Liver (tissue), 3 donors: Measurements from ENCODE around the gene CNIH3.

Experiments used
- EGR1 ChIP-seq, 2 donors: IDR thresholded peaks; 2 replicates each; pipeline ENCODE4 v1.6.1; 2016 to 2018; ENCODE audit warnings: antibody characterized with exemption in 2 of 2, low read depth in 2 of 2
- GABPA ChIP-seq, 2 donors: IDR thresholded peaks in 1 of 2; conservative IDR thresholded peaks in 1 of 2; 2 replicates each; pipeline ENCODE4 v1.6.1; 2016; ENCODE audit warnings: antibody characterized with exemption in 2 of 2, mild to moderate bottlenecking in 1 of 2, moderate library complexity in 1 of 2
- JUND ChIP-seq, 2 donors: IDR thresholded peaks; 2 replicates each; pipeline ENCODE4 v1.6.1; 2016; ENCODE audit warnings: antibody characterized with exemption in 2 of 2
- RAD21 ChIP-seq, 2 donors: IDR thresholded peaks; 2 replicates each; pipeline ENCODE4 v1.6.1; 2016; ENCODE audit warnings: antibody characterized with exemption in 2 of 2, mild to moderate bottlenecking in 2 of 2
- SP1 ChIP-seq: IDR thresholded peaks from 2 replicates; pipeline ENCODE4 v1.6.1; 2018; ENCODE audit warnings: antibody characterized with exemption, mild to moderate bottlenecking
- TAF1 ChIP-seq: conservative IDR thresholded peaks from 2 replicates; pipeline ENCODE4 v1.6.1; 2016; ENCODE audit warnings: antibody characterized with exemption, mild to moderate bottlenecking
- YY1 ChIP-seq: IDR thresholded peaks from 2 replicates; pipeline ENCODE4 v1.6.1; 2016; ENCODE audit warnings: antibody characterized with exemption, mild to moderate bottlenecking
- TF ChIP-seq, protein P1 (sequence below): fragments of 150-350 bp; IDR thresholded peaks from 2 replicates; pipeline ENCODE4 v1.5.1; 2017; ENCODE audit warnings: improper control_type of control experiment, low read depth, low read length; ENCODE audit not compliant: missing input control
- TF ChIP-seq, protein P2 (sequence below): IDR thresholded peaks from 2 replicates; pipeline ENCODE4 v1.6.1; 2016; ENCODE audit warnings: antibody characterized with exemption
- TF ChIP-seq, protein P3 (sequence below): IDR thresholded peaks from 2 replicates; pipeline ENCODE4 v1.6.1; 2016; ENCODE audit warnings: antibody characterized with exemption, mild to moderate bottlenecking
- TF ChIP-seq, protein P4 (sequence below): IDR thresholded peaks from 2 replicates; pipeline ENCODE4 v1.6.1; 2016; ENCODE audit warnings: antibody characterized with exemption
- TF ChIP-seq, protein P5 (sequence below): IDR thresholded peaks from 2 replicates; pipeline ENCODE4 v1.6.1; 2016; ENCODE audit warnings: antibody characterized with exemption
- donor health status: healthy.
- donor health status: healthy.

DNA sequence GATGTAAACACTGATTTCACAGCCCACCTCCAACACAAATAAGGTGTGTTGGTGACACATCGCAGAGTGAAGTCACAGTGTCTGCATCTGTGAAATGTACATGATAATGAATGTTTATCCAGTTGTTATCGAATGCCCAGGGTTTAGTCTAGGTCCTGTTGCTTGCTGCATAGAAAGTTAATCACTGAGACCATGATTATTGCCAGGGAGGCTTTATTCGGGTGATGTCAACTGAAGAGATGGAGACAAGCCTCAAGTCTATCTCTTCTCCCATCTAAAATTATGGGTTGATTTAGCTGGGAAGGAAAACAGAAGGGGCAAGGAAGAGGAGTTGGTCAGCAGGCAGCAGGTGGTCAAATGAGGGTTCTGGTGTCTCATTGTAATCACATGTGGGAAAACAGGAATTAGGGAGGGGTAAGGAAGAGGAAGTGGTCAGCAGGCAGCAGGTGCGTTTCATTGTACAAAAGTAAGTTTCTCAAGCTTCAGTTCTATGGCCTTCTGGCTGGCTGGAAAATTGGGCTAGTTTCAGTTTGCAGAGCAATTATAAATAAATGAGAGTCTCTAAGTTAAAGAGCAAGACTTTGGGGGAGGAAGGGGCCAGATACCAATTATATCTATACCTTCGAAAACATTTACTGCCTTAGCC is 167.0 kb downstream of the CNIH3 start:
- TF ChIP-seq JUND (IDR thresholded peaks at IDR 0.05) = no peak
- no peak for TF ChIP-seq SP1
- TF ChIP-seq GABPA (IDR thresholded peaks at IDR 0.05 in 1 of 2, conservative IDR thresholded peaks at IDR 0.05 in 1 of 2) = no peak
- TF ChIP-seq, protein P1, sequence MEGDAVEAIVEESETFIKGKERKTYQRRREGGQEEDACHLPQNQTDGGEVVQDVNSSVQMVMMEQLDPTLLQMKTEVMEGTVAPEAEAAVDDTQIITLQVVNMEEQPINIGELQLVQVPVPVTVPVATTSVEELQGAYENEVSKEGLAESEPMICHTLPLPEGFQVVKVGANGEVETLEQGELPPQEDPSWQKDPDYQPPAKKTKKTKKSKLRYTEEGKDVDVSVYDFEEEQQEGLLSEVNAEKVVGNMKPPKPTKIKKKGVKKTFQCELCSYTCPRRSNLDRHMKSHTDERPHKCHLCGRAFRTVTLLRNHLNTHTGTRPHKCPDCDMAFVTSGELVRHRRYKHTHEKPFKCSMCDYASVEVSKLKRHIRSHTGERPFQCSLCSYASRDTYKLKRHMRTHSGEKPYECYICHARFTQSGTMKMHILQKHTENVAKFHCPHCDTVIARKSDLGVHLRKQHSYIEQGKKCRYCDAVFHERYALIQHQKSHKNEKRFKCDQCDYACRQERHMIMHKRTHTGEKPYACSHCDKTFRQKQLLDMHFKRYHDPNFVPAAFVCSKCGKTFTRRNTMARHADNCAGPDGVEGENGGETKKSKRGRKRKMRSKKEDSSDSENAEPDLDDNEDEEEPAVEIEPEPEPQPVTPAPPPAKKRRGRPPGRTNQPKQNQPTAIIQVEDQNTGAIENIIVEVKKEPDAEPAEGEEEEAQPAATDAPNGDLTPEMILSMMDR = no peak
- TF ChIP-seq, protein P2, sequence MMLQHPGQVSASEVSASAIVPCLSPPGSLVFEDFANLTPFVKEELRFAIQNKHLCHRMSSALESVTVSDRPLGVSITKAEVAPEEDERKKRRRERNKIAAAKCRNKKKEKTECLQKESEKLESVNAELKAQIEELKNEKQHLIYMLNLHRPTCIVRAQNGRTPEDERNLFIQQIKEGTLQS = no peak
- TF ChIP-seq YY1 = no peak
- no peak for TF ChIP-seq RAD21 (IDR thresholded peaks at IDR 0.05)
- TF ChIP-seq, protein P3, sequence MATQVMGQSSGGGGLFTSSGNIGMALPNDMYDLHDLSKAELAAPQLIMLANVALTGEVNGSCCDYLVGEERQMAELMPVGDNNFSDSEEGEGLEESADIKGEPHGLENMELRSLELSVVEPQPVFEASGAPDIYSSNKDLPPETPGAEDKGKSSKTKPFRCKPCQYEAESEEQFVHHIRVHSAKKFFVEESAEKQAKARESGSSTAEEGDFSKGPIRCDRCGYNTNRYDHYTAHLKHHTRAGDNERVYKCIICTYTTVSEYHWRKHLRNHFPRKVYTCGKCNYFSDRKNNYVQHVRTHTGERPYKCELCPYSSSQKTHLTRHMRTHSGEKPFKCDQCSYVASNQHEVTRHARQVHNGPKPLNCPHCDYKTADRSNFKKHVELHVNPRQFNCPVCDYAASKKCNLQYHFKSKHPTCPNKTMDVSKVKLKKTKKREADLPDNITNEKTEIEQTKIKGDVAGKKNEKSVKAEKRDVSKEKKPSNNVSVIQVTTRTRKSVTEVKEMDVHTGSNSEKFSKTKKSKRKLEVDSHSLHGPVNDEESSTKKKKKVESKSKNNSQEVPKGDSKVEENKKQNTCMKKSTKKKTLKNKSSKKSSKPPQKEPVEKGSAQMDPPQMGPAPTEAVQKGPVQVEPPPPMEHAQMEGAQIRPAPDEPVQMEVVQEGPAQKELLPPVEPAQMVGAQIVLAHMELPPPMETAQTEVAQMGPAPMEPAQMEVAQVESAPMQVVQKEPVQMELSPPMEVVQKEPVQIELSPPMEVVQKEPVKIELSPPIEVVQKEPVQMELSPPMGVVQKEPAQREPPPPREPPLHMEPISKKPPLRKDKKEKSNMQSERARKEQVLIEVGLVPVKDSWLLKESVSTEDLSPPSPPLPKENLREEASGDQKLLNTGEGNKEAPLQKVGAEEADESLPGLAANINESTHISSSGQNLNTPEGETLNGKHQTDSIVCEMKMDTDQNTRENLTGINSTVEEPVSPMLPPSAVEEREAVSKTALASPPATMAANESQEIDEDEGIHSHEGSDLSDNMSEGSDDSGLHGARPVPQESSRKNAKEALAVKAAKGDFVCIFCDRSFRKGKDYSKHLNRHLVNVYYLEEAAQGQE = no peak
- no peak for TF ChIP-seq TAF1
- TF ChIP-seq, protein P4, sequence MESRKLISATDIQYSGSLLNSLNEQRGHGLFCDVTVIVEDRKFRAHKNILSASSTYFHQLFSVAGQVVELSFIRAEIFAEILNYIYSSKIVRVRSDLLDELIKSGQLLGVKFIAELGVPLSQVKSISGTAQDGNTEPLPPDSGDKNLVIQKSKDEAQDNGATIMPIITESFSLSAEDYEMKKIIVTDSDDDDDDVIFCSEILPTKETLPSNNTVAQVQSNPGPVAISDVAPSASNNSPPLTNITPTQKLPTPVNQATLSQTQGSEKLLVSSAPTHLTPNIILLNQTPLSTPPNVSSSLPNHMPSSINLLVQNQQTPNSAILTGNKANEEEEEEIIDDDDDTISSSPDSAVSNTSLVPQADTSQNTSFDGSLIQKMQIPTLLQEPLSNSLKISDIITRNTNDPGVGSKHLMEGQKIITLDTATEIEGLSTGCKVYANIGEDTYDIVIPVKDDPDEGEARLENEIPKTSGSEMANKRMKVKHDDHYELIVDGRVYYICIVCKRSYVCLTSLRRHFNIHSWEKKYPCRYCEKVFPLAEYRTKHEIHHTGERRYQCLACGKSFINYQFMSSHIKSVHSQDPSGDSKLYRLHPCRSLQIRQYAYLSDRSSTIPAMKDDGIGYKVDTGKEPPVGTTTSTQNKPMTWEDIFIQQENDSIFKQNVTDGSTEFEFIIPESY = no peak
- TF ChIP-seq, protein P5, sequence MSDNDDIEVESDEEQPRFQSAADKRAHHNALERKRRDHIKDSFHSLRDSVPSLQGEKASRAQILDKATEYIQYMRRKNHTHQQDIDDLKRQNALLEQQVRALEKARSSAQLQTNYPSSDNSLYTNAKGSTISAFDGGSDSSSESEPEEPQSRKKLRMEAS = no peak
- no peak for TF ChIP-seq EGR1 (IDR thresholded peaks at IDR 0.05; ENCODE audit: low read depth in 2 of 2)
